ENCODE data around the gene ATP1A2. TPM values are rescaled to one million over a fixed set of nuclear protein-coding genes. Genes with fewer than 3 reads are reported as not detected.

ATP1A2 gene
- total and polyA plus RNA-seq, 7 donors: 52.5 to 1,040 (median 523) TPM

GRCh38 chr1:160080381-160081100, 35.0 kb upstream of the ATP1A2 start:
- Histone ChIP-seq H3K9me3 (no peaks in the 10 kb centered on the region), H3K4me1 (no peaks in the 10 kb centered on the region), H3K27ac (no peak overlapping the region), H3K36me3 (ENCODE audit: insufficient read depth in 1 of 2, low read depth in 1 of 2) (no peaks in the 10 kb centered on the region), H3K4me3 (no peak overlapping the region), H3K27me3 (ENCODE audit: insufficient read depth in 3 of 3, low read length in 2 of 3) (peaks cover 0 to 21% (median 0%) of the 10 kb centered on the region in 3 donors)
- ATAC-seq (no peak), DNase-seq (no peak)
- TF ChIP-seq CTCF (IDR thresholded peaks at IDR 0.05): no peak
- 72 to 78% (median 77%) methylated on average over 6 of the region's 6 CpGs for WGBS, 3 donors
- intact Hi-C loops (cut with DNase I): loop anchor here (5.0 to 10.0 kb wide), 2 partner anchors 33 to 294 kb away; no protein-coding TSS in a partner anchor

- 26 to 27% (median 26%) methylated on average over 14 of the region's 14 CpGs for WGBS, 3 donors
- DNase-seq (no peak), ATAC-seq (no peak)
- Histone ChIP-seq H3K4me1 (no peaks in the 10 kb centered on the region), H3K27me3 (ENCODE audit: insufficient read depth in 3 of 3, low read length in 2 of 3) (peaks cover 0 to 21% (median 0%) of the 10 kb centered on the region in 3 donors), H3K27ac (no peak within 1 kb of the TSS), H3K4me3 (no peak within 1 kb of the TSS), H3K36me3 (ENCODE audit: insufficient read depth in 1 of 2, low read depth in 1 of 2) (no peaks in the 10 kb centered on the region), H3K9me3 (no peaks in the 10 kb centered on the region)
- intact Hi-C loops (cut with DNase I): loop anchor here (5.0 to 10.0 kb wide), 2 partner anchors 34 to 293 kb away; no protein-coding TSS in a partner anchor
- no peak for TF ChIP-seq CTCF (IDR thresholded peaks at IDR 0.05)
Observed at GRCh38 chr1:160081261-160081936, 34.2 kb upstream of the ATP1A2 start, which contains the start of gene KCNJ9. TSS of gene KCNJ9 (plus strand) at chr1:160081538. CDS start at chr1:160084031, 2,493 bp downstream.

GRCh38 chr1:160082487-160082886, 33.1 kb upstream of the ATP1A2 start:
- ATAC-seq (no peak), DNase-seq (no peak)
- Histone ChIP-seq H3K4me1 (no peaks in the 10 kb centered on the region), H3K4me3 (no peak overlapping the region), H3K27ac (no peak overlapping the region), H3K27me3 (ENCODE audit: insufficient read depth in 3 of 3, low read length in 2 of 3) (peaks cover 0 to 21% (median 0%) of the 10 kb centered on the region in 3 donors), H3K9me3 (no peaks in the 10 kb centered on the region), H3K36me3 (ENCODE audit: insufficient read depth in 1 of 2, low read depth in 1 of 2) (no peaks in the 10 kb centered on the region)
- TF ChIP-seq CTCF (IDR thresholded peaks at IDR 0.05): no peak
- intact Hi-C loops (cut with DNase I): loop anchor here (5.0 to 10.0 kb wide), 2 partner anchors 35 to 292 kb away; no protein-coding TSS in a partner anchor
- WGBS, 3 donors: 67 to 83% (median 74%) methylated on average over 2 of the region's 2 CpGs

- peaks cover 0 to 21% (median 0%) of the 10 kb centered on the region in 3 donors for H3K27me3 ChIP-seq (ENCODE audit: insufficient read depth in 3 of 3, low read length in 2 of 3)
- TF ChIP-seq CTCF (IDR thresholded peaks at IDR 0.05): no peak
- H3K4me3 ChIP-seq: no peak overlapping the region
- intact Hi-C loops (cut with DNase I): loop anchor here (5.0 to 10.0 kb wide), 2 partner anchors 36 to 292 kb away; no protein-coding TSS in a partner anchor
- H3K36me3 ChIP-seq (ENCODE audit: insufficient read depth in 1 of 2, low read depth in 1 of 2): no peaks in the 10 kb centered on the region
- H3K4me1 ChIP-seq: no peaks in the 10 kb centered on the region
- no peaks in the 10 kb centered on the region for H3K9me3 ChIP-seq
- 75 to 81% (median 79%) methylated on average over 3 of the region's 3 CpGs for WGBS, 3 donors
- H3K27ac ChIP-seq: no peak overlapping the region
- no peak for DNase-seq
- no peak for ATAC-seq
Observed at GRCh38 chr1:160082926-160083325, 32.6 kb upstream of the ATP1A2 start.

All from psoas muscle (tissue), 8 donors.